IPS-18a (cell line): ENCODE results near the gene VEGFC.

Source experiments
- H3K27ac ChIP-seq: one replicate; pipeline ENCODE4 v1.5.1; 2013; ENCODE audit warnings: low read length
- H3K27me3 ChIP-seq: one replicate; pipeline ENCODE4 v1.6.1; 2013; ENCODE audit warnings: mild to moderate bottlenecking, low read length; ENCODE audit not compliant: control insufficient read depth, insufficient read depth
- H3K36me3 ChIP-seq: one replicate; pipeline ENCODE4 v1.6.1; 2013; ENCODE audit warnings: low read depth, low read length; ENCODE audit not compliant: control insufficient read depth
- H3K4me1 ChIP-seq: one replicate; pipeline ENCODE4 v1.6.1; 2013; ENCODE audit warnings: low read depth, low read length; ENCODE audit not compliant: control insufficient read depth
- H3K4me3 ChIP-seq: one replicate; pipeline ENCODE4 v1.5.1; 2013; ENCODE audit warnings: low read length
- H3K9ac ChIP-seq: one replicate; pipeline ENCODE4 v1.6.1; 2013; ENCODE audit warnings: mild to moderate bottlenecking, low read length, moderate library complexity
- H3K9me3 ChIP-seq: one replicate; pipeline ENCODE4 v1.6.1; 2013; ENCODE audit warnings: low read depth, low read length; ENCODE audit not compliant: control insufficient read depth

Gene VEGFC

DNA sequence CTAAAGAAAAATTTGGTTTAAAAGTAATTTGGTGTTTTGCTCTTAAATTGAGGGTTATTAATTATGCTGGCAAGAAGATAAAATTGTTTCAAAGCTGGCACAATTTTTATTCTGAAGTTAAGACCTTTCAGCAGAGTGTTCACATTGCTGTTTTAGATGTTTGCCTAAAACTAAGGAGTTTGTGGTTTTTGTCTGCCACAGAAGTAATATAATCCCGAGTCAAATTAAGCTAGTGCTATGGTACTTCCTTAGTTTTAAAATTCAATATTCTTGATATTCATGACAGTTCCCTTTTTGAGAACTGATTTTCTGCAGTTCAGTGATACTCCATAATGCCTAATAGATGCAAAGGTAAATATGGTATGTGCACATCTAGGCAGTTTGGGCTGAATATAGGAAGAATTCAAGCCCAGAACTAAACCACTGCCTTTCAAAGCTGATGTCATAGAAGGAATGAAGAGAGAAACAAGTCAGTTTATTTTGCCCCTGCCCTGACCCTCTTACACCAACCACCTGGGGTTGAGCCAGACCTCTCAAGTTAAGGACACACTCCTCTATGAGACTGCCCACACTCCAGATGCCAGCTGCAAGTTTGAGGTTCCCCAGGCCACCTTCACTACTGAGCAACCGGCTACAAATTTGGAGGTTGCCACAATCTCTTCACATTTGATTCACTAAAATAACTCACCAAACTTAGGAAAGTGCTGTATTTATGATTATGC is 32.1 kb upstream of the VEGFC start:
- H3K9ac ChIP-seq = no peak overlapping the region

DNA sequence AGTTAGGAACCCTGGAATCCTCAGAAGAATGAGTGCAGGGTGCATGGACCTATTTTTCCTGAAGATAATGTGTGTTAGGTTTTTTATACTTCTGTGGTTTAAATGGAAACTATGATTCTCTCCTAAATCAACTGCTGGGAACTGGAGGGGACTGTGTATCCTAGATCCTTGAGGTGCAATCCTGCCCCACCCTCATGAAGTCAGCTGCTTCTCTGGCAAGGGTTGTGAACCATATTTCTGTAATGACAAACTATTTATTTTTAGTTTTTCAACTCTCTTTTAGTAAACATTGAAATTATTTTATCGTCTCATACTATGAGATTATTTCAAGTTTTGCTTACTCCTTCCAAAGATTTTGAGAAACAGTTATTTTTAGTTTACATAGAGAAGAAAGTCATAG is 25.8 kb upstream of the VEGFC start:
- Histone ChIP-seq H3K4me3 (no peak overlapping the region), H3K27me3 (no peaks in the 10 kb centered on the region), H3K36me3 (no peaks in the 10 kb centered on the region), H3K4me1 (no peaks in the 10 kb centered on the region), H3K9ac (no peak overlapping the region), H3K27ac (no peak overlapping the region), H3K9me3 (no peaks in the 10 kb centered on the region)

More for the DNA sequence above, 32.1 kb upstream of the VEGFC start:
- no peak overlapping the region for H3K27ac ChIP-seq
- no peaks in the 10 kb centered on the region for H3K4me1 ChIP-seq
- H3K9me3 ChIP-seq = no peaks in the 10 kb centered on the region
- H3K27me3 ChIP-seq = no peaks in the 10 kb centered on the region
- H3K36me3 ChIP-seq = no peaks in the 10 kb centered on the region
- H3K4me3 ChIP-seq = no peak overlapping the region

DNA sequence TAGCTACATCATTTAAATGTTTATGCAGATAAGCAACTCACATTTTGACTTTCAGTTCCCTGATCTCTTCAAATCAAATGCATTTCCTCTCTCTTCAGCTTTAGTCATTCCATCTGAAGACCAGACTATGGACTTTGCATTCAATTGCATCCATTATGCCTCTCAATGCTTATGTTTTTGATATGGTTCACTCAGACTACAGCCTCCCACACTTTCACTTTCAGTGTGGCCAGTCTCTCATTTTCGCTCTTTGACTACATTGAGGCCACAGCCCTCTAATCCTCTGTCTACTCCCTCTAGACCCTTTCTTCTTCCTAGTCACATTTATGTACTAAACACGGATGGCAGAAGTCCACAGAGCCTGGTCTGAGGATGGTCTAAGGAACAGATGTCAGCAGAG is 24.5 kb upstream of the VEGFC start:
- H3K4me3 ChIP-seq = no peak overlapping the region
- no peaks in the 10 kb centered on the region for H3K9me3 ChIP-seq
- no peak overlapping the region for H3K27ac ChIP-seq
- H3K36me3 ChIP-seq = no peaks in the 10 kb centered on the region
- H3K27me3 ChIP-seq = no peaks in the 10 kb centered on the region
- H3K4me1 ChIP-seq = no peaks in the 10 kb centered on the region
- no peak overlapping the region for H3K9ac ChIP-seq

DNA sequence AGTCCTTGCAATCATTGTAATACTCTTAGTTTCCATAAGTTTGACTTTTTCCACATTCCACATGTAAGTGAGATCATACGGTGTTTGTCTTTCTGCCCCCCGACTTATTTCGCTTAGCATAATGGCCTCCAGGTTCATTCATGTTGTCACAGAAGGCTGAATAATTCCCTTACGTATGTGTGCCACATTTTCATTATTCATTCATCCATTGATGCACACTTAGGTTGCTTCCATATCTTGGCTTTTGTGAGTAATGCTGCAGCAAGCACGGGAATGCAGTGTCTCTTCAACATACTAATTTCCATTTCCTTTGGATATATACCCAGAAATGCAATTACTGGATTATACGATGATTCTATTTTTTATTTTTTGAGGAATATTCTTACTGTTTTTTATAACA is 22.0 kb upstream of the VEGFC start:
- H3K9me3 ChIP-seq = no peaks in the 10 kb centered on the region

DNA sequence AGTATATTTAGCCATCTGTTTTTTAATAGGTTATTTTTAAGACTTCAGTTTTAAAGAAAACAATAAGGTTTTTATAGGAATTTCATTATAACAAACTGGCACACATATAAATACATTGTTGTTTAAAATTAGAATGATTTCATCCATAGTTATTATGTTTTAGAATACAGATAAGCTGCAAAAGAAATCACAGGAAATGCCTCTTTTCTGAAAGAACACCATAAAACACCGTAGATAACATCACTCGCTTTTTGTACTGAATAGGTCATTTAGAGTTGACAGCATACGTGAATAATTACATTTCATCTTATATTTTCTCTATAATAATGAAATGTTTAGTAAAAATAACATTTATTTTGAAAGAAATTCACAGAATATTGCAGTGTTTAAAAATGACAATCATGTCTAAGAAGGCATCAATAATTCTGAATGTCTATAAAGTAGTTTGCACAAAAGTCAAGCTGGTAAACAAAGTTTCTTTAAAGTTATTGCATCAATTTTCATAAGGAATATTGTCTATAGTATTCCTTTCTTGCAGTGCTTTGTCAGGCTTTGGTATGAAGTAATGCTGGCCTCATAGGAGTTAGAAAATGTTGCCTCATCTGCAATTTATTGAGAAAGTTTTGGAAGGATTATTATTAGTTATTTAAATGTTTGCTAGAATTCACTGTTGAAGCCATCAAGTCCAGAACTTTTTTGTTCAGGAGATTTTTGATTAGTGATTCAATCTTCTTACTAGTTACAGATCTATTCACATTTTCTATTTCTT is 17.9 kb upstream of the VEGFC start:
- Histone ChIP-seq H3K36me3 (no peaks in the 10 kb centered on the region), H3K4me1 (no peaks in the 10 kb centered on the region), H3K9me3 (no peaks in the 10 kb centered on the region), H3K27ac (no peak overlapping the region), H3K27me3 (no peaks in the 10 kb centered on the region), H3K4me3 (no peak overlapping the region), H3K9ac (no peak overlapping the region)

More for the DNA sequence above, 22.0 kb upstream of the VEGFC start:
- no peak overlapping the region for H3K9ac ChIP-seq
- H3K36me3 ChIP-seq = no peaks in the 10 kb centered on the region
- H3K27me3 ChIP-seq = no peaks in the 10 kb centered on the region
- no peak overlapping the region for H3K27ac ChIP-seq
- no peak overlapping the region for H3K4me3 ChIP-seq
- no peaks in the 10 kb centered on the region for H3K4me1 ChIP-seq

DNA sequence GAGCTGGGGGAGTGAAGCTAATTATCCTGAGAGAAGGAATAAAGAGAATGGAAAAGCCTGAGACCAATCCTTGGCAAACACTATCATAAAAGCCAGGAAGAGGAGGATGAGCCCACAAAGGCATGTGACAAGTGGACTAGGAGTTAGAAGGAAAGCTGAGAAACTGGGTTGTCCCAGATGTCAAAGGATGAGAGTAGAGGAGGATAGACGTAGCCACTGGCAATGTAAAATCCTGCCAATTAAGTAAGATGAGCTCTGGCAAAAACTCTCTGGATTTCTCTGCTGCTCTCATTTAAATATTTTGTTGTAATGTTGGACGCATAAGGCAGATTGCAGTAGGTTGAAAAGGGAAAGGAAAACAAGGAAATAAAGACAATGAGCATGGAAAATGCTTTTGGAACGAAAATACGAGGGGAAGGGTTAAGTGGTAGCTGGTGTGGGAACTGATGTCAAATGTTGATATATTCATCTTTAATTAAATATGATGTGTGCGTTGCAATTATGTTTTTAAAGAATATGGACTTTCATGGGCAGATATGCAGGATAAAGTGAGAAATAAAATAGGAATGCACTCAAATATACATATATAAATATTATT is 14.2 kb upstream of the VEGFC start:
- Histone ChIP-seq H3K36me3 (no peaks in the 10 kb centered on the region), H3K4me3 (no peak overlapping the region), H3K9ac (no peak overlapping the region), H3K27me3 (no peaks in the 10 kb centered on the region), H3K4me1 (no peaks in the 10 kb centered on the region), H3K27ac (no peak overlapping the region), H3K9me3 (no peaks in the 10 kb centered on the region)

DNA sequence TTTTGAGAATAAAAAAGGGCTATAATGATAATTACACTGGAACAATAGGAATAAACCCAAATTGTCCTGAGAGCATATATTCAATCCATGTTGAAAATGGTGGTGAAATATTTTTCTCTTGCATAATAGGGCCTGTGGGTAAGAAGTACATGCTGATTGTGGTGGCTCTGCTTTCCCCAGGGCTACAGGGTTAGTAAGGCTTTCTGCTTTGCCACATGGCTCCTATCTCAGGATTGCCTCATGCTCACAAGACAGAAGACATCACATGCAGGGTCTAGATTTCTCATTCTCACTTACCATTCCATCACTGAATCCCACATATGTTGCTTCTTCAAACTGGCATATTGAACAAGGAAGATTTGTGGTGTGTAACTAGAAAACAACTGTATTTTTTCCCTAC is 12.4 kb upstream of the VEGFC start:
- no peaks in the 10 kb centered on the region for H3K27me3 ChIP-seq
- no peak overlapping the region for H3K9ac ChIP-seq
- no peaks in the 10 kb centered on the region for H3K4me1 ChIP-seq
- H3K27ac ChIP-seq = no peak overlapping the region
- H3K4me3 ChIP-seq = no peak overlapping the region
- H3K9me3 ChIP-seq = no peaks in the 10 kb centered on the region
- no peaks in the 10 kb centered on the region for H3K36me3 ChIP-seq

DNA sequence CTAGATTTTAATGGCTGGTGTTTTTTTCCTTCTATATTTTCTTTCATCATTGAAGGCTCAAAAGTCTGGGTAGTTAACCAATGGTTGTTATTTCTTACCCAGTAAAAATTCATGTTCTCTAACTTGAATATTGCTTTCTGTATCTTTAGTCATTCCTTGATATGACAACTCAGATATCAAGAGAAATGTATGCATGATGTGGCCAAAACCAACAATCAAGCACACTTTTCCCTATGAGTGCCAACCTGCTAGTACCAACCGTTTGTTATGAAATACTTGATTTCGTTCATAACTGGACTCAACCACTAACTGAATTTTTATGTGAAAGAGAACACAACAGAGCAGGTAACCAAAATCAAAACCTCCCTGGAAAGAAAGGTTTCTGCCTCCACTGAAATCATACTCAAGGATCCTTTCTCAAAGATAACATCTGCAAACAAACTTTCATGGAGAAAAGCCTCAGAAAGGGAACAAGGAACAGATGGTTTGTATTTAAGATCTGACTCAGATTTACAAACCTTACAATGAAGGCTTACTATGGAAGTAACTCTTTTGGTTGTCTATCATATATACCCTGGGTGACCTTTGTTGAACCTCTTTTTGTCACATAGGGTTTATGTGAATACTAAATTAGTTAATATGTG is 8.3 kb upstream of the VEGFC start:
- Histone ChIP-seq H3K9ac (no peak overlapping the region), H3K27ac (no peak overlapping the region), H3K4me3 (no peak overlapping the region), H3K27me3 (no peaks in the 10 kb centered on the region), H3K4me1 (no peaks in the 10 kb centered on the region), H3K36me3 (no peaks in the 10 kb centered on the region), H3K9me3 (no peaks in the 10 kb centered on the region)

DNA sequence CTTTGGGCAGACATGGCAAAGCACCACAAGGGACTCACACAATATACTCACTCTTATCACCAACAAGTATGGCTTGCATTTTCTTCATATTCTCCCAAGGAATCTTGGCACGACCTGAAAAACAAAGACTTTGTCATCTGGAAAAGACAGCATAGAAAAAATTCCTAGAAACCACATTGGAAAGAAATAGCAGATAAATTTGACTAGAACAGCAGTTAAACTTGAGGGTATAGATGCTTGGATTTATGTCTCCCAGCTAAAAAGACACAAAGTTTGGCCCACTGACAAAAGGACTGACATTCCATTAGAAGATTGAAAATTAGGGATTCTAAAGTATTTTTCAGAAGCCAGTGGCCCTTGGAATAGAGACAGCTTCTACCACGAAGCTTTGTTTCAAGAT is 6.9 kb upstream of the VEGFC start:
- no peaks in the 10 kb centered on the region for H3K4me1 ChIP-seq
- H3K36me3 ChIP-seq = no peaks in the 10 kb centered on the region
- no peaks in the 10 kb centered on the region for H3K9me3 ChIP-seq
- no peak overlapping the region for H3K27ac ChIP-seq
- H3K27me3 ChIP-seq = no peaks in the 10 kb centered on the region
- H3K4me3 ChIP-seq = no peak overlapping the region
- H3K9ac ChIP-seq = no peak overlapping the region

DNA sequence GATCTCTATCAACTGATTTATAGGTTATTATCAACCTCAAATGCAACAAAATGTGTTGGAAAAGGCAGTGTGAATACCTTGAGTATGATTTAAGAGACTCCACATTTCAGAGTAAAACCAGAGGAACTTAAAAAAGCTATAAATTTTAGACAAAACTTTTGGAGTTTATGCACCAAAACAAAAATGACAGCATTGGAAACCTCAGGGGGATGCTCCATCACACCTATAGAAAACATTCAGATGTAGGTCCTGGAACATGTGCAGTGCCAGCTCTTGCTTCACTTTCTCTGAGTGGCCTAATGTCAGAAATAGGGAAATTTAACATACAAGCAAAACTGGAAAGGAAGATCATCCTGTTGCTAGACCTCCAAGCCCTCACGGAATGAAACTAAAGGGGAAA is 5.8 kb upstream of the VEGFC start:
- Histone ChIP-seq H3K27me3 (peaks cover 8% of the 10 kb centered on the region), H3K4me1 (no peaks in the 10 kb centered on the region), H3K9ac (no peak overlapping the region), H3K27ac (no peak overlapping the region), H3K9me3 (no peaks in the 10 kb centered on the region), H3K4me3 (no peak overlapping the region), H3K36me3 (no peaks in the 10 kb centered on the region)

DNA sequence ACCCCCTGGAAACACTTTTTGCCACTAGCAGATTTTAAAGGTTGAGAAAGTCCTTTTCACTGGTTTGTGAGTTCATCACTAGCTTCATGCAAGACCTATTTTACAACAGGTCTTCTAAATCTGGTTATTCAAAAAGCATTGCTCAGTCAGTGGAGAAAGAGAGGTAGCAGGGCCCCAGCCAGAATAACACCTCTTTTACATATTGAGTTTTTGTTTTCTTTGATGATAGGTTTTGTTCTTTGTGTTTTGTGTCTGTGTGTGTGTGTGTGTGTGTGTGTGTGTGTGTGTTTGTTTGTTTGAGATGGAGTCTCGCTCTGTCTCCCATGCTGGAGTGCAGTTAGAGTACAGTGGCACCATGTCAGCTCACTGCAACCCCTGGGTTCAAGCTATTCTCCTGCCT is 2.7 kb upstream of the VEGFC start:
- H3K27me3 ChIP-seq = peaks cover 30% of the 10 kb centered on the region
- no peaks in the 10 kb centered on the region for H3K36me3 ChIP-seq
- H3K9me3 ChIP-seq = no peaks in the 10 kb centered on the region
- H3K4me3 ChIP-seq = no peak overlapping the region
- no peak overlapping the region for H3K27ac ChIP-seq
- no peak overlapping the region for H3K9ac ChIP-seq
- H3K4me1 ChIP-seq = no peaks in the 10 kb centered on the region
